GM18858 (cell line): ENCODE results near the gene CLK1.
"Not testable (repeated sequence)": the region's sequence is repeated elsewhere in the genome, so short reads cannot be mapped to it uniquely, and the experiment has no call there.

Experiments used
- ATAC-seq: cut with Tn5 transposase; IDR thresholded peaks from one replicate; pipeline ENCODE4 v1.9.1; 2021; ENCODE audit not compliant: unreplicated experiment

CLK1 gene

GRCh38 chr2:200864176-200865034 is at the start of gene CLK1:
CLK1 (minus strand) TSS chr2:200864658; CDS start chr2:200861862, 2,796 bp downstream.
- ATAC-seq, result peak; percentile 79

DNA sequence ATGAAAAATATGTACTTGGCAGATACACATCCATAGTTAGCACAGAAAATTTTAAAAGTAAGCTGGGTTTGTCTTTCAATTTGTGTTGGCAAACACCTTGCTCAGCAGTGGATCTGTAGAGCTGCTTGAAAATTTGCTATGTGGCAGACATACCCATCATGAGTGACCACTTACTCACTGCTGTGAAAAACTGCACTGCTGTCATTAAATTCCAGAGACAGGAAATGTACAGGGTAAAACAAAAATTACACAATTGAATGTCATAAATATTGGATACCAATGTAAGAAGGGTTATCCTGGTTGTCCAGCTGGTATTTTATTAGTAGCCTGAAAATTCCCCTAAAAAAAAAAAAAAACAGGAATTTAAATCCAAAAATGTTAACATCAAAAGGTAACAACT is 49.2 kb upstream of the CLK1 start:
- ATAC-seq, result no peak

DNA sequence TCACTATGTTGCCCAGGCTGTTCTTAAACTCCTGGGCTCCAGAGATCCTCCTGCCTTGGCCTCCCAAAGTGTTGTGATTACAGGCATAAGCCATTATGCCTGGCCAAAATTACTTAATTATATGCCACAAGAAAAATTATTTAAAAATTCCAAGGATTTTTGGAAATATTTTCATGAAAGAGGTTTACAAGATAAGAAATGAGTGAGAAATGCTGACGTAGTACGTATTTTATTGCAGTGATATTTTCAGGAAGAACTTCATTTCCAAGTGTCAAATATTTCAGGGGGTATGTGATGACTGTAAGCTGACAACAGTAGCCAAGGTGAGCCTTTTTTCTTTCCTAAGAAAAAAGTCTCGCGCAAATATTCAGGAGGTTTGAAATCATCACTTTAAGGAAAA is 45.5 kb upstream of the CLK1 start:
- ATAC-seq, result no peak

- ATAC-seq, result no peak
These were observed 41.3 kb upstream of the CLK1 start for GRCh38 chr2:200905618-200906296.

- ATAC-seq, result peak; percentile 90
These were observed 37.1 kb upstream of the CLK1 start for GRCh38 chr2:200901459-200902072.

DNA sequence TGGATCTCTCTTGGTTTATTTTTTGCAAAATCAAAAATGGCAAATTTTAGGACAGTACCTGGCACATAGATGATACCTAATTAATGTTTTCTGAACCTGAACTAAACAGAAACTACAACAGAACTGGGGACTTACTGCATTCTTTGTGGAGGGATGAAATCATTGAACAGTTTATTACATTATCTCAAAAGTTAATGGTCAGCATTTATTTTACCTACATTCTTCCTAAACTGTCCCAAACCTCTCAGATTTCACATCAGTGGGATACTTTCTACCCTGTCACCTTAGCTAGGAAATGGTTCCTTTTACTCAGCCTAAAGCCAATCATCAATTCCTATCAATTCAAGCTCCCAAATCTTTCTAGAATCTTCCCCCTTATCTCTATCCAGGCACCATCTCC is 35.0 kb upstream of the CLK1 start:
- no peak for ATAC-seq

GRCh38 chr2:200888704-200889625 is 24.5 kb upstream of the CLK1 start, which contains the start of the genes NIF3L1 and PPIL3:
NIF3L1 (plus strand) TSS chr2:200889371; CDS start chr2:200891944, 2,573 bp downstream.
PPIL3 (minus strand) TSS chr2:200889077; CDS start chr2:200887615, 1,462 bp downstream.
- peak; percentile 83 for ATAC-seq

GRCh38 chr2:200881715-200882249 is 17.3 kb upstream of the CLK1 start:
- ATAC-seq, result not testable (repeated sequence)

- no peak for ATAC-seq
These were observed 13.9 kb upstream of the CLK1 start for GRCh38 chr2:200878289-200878880.

DNA sequence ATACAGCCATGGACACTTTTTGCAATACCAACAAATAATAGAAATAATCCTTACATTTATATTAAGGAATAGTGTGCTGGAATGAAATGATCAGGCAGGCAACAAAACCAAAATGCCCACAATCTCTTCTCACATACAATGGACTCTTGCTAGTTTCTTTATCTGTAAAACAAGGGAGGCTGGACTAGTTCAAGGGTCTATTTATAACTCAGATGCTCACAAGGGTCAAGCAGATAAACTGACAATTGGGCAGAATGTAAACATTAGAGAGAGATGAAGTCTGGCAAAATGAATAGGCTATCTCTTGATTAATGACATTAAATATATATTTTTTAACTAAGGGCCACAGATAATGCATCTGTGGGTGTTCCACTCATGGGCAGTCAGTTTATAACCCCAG is 13.0 kb upstream of the CLK1 start:
- no peak for ATAC-seq

DNA sequence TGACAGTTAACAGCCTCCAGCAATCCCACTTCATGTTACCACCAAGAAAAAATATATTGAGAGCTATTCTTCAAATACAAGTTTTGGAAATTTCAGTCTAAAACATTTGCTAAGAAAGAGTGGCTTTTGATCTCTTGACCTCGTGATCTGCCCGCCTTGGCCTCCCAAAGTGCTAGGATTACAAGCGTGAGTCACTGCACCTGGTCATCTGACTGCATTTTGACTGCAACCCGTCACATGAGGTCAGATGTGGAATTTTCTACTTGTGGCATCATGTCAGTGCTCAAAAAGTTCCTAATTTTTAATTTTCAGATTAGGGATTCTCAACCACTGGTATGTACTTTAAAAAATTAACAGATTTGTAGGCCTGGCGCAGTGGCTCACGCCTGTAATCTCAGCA is 9.1 kb upstream of the CLK1 start:
- ATAC-seq, result no peak

- ATAC-seq, result no peak
These were observed 6.7 kb upstream of the CLK1 start for GRCh38 chr2:200871151-200871550.

DNA sequence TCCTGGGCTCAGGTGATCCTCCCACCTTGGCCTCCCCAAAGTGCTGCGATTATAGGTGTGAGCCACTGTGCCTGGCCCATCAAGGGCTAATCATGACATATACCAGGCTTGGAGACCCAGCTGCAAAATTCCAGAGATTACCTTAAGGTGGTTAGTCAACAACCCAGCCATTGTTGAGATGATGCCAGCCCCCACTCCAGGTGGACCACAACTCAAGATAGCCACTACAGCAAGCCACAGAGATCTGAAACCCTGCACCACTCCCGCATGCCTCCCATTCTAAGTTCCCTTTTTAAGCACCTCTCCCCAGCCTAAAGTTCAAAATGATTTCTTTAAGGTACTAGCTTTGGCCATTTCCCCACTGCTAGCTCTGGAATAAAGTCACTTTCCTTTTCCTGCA is 4.6 kb upstream of the CLK1 start:
- ATAC-seq, result no peak

- no peak for ATAC-seq
These were observed 679 bp downstream of the CLK1 start for GRCh38 chr2:200863782-200864175.

DNA sequence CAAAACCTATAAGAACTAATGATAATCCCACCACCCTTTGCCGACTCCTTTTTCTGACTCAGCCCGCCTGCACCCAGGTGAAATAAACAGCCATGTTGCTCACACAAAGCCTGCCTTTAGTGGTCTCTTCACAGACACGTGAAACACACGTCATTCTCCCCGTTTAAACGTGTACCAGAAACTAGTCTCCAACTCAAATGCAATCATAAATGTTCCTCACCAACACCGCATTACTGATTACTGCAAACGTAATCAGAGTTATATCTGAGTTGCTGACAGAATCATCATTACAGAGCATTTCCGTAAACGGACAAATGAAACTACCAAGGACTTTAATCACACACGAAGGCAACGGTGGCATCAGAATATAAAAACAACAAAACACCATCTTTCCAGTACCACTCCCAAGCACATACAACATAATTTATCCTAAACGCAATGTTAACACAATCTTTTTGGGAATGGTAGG is 1.9 kb downstream of the CLK1 start:
- no peak for ATAC-seq

- no peak for ATAC-seq
These were observed 2.8 kb downstream of the CLK1 start for GRCh38 chr2:200861617-200862155.

- ATAC-seq, result no peak
These were observed 4.2 kb downstream of the CLK1 start for GRCh38 chr2:200860092-200860795.

GRCh38 chr2:200856806-200857205 is 7.7 kb downstream of the CLK1 start:
- ATAC-seq, result no peak

- no peak for ATAC-seq
These were observed 11.9 kb downstream of the CLK1 start for GRCh38 chr2:200852605-200853004.
